ENCODE results near the gene CFAP91. TPM values are rescaled to one million over a fixed set of nuclear protein-coding genes. Genes with fewer than 3 reads are reported as not detected.

The CFAP91 gene
- total RNA-seq, 1 donor from 2014 or later: not detected

DNA sequence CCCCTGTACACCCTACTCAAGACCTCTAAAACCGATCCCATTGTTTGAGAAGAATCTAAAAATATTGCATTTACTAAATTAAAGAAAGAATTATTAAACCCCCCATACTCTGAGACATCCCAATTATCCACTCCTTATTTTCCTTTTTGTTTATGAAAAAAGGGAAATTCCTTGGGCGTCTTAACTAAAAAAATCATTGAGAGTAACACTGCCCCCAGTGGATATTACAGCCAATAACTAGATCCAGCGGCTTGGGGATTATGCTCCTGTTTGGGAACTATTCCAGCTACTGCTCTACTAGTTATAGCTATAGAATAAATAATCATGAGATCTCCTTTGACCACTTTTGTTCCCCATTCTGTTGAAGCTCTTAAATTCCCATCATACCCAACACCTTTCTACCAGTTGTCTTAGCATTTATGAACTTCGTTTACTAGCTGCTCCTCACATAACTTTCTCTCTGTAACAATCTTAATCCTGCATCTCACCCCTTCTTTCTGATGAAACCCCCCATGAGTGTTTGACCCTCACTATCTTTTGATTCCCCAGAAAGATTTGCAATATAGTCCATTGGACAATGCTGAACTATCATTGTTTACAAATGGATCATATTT is 12.7 kb upstream of the CFAP91 start:
- Mint-ChIP-seq H3K4me1 (ENCODE audit: low read depth) (no peaks in the 10 kb centered on the region), H3K9me3 (peaks cover 7% of the 10 kb centered on the region), H3K27me3 (ENCODE audit: insufficient read depth) (no peaks in the 10 kb centered on the region), H3K36me3 (ENCODE audit: low read depth) (no peaks in the 10 kb centered on the region), H3K4me3 (no peak overlapping the region), H3K27ac (no peak overlapping the region)
- no peak for DNase-seq (ENCODE audit: low spot score)
- intact Hi-C loops (cut with micrococcal nuclease): no loop called here

DNA sequence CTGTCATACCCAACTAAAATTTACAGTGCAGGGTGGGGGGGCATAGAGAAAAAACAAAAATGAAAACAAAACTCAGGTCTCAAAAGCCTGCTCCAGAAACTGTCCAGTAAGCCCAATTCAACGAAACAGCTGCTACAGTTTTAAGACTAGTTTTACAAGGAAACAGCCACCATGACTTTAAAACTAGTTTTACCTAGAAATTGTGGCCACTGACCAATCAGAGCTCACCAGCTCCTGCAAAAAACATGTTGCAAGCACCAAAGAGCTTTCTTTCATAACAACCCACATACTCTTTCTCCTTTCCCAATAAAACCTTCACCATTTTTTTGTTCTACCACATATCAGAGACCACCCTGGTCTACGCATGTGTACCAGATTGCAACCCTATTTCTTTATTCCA is 7.3 kb upstream of the CFAP91 start:
- Mint-ChIP-seq H3K27me3 (ENCODE audit: insufficient read depth) (no peaks in the 10 kb centered on the region), H3K4me1 (ENCODE audit: low read depth) (peaks cover 23% of the 10 kb centered on the region), H3K36me3 (ENCODE audit: low read depth) (peaks cover 1% of the 10 kb centered on the region), H3K27ac (no peak overlapping the region), H3K9me3 (no peaks in the 10 kb centered on the region), H3K4me3 (no peak overlapping the region)
- no peak for DNase-seq (ENCODE audit: low spot score)
- intact Hi-C loops (cut with micrococcal nuclease): no loop called here

DNA sequence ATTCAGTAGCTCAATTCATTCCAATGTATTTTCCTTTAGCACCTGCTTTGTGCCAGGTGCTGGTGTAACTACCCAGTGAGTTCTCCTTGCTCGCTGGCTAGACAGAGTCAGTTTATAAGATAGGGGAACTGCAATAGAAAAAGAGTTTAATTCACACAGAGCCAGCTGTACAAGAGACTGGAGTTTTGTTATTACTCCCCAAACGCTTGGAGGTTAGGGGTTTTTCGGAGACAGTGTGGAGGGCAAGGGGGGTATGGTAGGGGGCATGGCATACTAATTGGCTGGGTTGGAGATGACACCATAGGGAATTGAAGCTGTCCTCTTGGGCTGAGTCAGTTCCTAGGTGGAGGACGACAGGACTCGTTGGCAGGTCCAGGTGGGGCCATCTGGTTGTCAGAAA is 5.4 kb upstream of the CFAP91 start:
- intact Hi-C loops (cut with micrococcal nuclease): no loop called here
- Mint-ChIP-seq H3K27ac (no peak overlapping the region), H3K27me3 (ENCODE audit: insufficient read depth) (no peaks in the 10 kb centered on the region), H3K4me1 (ENCODE audit: low read depth) (peaks cover 42% of the 10 kb centered on the region), H3K4me3 (no peak overlapping the region), H3K9me3 (peaks cover 9% of the 10 kb centered on the region), H3K36me3 (ENCODE audit: low read depth) (peaks cover 7% of the 10 kb centered on the region)
- DNase-seq (ENCODE audit: low spot score): no peak

DNA sequence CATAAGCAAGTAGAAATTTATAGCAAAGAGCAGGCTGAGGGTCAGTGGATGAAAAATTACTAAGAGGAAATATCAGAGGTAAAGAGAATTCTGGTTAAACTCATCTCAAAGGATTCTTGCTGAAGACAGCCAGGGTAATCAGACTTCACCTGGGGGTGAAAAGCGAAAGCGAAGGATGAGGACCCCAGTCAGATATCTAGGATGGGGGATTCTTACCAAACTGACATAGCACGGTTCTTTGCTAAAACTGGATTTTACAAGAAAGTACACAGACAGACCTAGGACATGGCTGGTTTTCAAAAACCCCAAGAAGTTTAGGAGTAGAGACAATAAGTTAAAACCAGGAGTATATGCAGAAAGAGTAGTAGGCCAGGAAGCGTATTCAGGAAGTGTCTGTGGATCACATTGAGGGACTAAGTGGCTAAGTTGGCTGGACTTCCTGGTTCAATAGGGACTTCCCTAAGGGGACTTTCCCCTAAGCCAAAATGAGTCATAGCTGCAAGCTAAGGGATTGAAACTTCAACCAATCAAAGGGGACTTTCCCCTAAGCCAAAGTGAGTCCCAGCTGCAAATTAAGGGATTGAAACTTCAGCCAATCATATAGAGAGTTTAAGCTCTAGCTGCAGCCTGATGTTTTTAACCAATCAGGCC is 2.4 kb upstream of the CFAP91 start:
- peaks cover 9% of the 10 kb centered on the region for H3K9me3 Mint-ChIP-seq
- peaks cover 47% of the 10 kb centered on the region for H3K4me1 Mint-ChIP-seq (ENCODE audit: low read depth)
- DNase-seq (ENCODE audit: low spot score): peak; percentile 52
- peak overlapping the region; percentile 64 for H3K4me3 Mint-ChIP-seq
- peaks cover 7% of the 10 kb centered on the region for H3K36me3 Mint-ChIP-seq (ENCODE audit: low read depth)
- H3K27ac Mint-ChIP-seq: peak overlapping the region; percentile 87
- intact Hi-C loops (cut with micrococcal nuclease): loop anchor here (1.0 to 10.0 kb wide), 11 partner anchors 23 to 756 kb away; partner anchors contain the start of genes B4GALT4, COX17, GSK3B and LRRC58
- H3K27me3 Mint-ChIP-seq (ENCODE audit: insufficient read depth): peaks cover 15% of the 10 kb centered on the region

DNA sequence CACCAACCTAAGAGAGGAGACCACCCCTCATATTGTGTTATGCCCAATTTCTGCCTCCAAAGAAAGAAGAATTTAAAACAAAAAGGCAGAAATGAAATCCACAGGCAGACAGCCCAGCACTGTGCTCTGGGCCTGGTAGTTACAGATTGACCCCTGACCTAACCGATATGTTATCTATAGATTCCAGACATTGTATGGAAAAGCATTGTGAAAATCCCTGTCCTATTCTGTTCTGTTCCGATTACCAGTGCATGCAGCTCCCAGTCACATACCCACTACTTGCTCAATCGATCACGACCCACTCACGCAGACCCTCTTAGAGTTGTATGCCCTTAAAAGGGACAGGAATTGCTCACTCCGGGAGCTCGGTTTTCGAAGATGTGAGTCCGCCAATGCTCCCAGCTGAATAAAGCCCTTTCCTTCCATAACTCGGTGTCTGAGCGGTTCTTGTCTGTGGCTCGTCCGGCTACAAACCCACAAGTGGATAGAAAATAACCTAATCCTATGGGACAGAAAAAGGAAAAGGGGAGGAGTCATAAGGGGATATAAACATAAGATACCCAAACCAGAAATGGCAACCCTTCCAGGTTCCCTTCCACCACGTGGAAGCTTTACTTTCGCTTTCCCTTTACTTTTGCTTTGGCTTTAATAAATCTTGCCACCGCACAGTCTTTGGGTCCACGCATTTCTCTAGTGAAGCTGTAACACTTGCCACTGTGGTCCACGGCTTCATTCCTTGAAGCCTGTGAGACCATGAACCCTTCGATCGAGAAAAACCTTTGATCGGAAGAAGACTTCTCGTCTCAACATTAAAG is 1.7 kb upstream of the CFAP91 start:
- Mint-ChIP-seq H3K27me3 (ENCODE audit: insufficient read depth) (peaks cover 19% of the 10 kb centered on the region), H3K9me3 (peaks cover 9% of the 10 kb centered on the region), H3K27ac (peak overlapping the region; percentile 87), H3K36me3 (ENCODE audit: low read depth) (peaks cover 7% of the 10 kb centered on the region), H3K4me3 (peak overlapping the region; percentile 64), H3K4me1 (ENCODE audit: low read depth) (peaks cover 47% of the 10 kb centered on the region)
- intact Hi-C loops (cut with micrococcal nuclease): loop anchor here (1.0 to 10.0 kb wide), 11 partner anchors 24 to 756 kb away; partner anchors contain the start of genes B4GALT4, COX17, GSK3B and LRRC58
- DNase-seq (ENCODE audit: low spot score): no peak

DNA sequence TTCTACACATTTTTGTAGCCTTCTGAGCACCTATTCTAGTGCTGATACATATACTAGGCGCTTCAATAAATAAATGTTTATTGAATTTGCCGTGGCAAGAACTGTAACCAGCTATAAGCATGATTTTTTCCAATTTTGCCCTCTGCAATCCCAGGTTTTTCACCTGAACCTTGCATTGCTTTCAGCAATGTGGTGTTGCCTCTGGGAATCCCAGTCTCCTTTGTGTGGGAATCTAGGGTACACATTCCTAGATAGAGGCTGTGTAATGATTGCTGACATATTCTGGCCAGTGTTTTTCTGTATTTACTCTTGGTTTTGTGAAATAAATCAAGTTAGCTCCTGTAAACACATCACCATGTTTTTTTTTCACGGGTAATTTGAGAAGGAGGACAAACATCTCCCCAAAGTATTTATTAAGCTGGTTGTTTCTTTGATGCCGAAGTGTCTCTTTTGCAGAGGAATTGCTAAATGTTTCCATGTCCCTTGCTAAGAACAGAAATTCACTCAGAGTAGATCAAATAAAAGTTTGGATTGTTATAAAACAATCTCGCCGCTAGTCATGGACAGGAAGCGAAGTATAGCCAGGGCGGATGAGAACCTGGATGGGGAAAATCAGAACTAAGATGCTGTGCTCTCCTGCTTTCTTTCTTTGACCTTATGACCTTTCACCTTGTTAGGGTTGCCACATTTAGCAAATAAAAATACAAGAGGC is 1.2 kb downstream of the CFAP91 start:
- peak overlapping the region; percentile 67 for H3K4me3 Mint-ChIP-seq
- intact Hi-C loops (cut with micrococcal nuclease): loop anchor here (5.0 to 10.0 kb wide), 3 partner anchors 211 to 759 kb away; partner anchors contain the start of gene LRRC58
- H3K9me3 Mint-ChIP-seq: peaks cover 9% of the 10 kb centered on the region
- H3K4me1 Mint-ChIP-seq (ENCODE audit: low read depth): peaks cover 37% of the 10 kb centered on the region
- peaks cover 29% of the 10 kb centered on the region for H3K27me3 Mint-ChIP-seq (ENCODE audit: insufficient read depth)
- peaks cover 6% of the 10 kb centered on the region for H3K36me3 Mint-ChIP-seq (ENCODE audit: low read depth)
- DNase-seq (ENCODE audit: low spot score): no peak
- H3K27ac Mint-ChIP-seq: no peak overlapping the region

DNA sequence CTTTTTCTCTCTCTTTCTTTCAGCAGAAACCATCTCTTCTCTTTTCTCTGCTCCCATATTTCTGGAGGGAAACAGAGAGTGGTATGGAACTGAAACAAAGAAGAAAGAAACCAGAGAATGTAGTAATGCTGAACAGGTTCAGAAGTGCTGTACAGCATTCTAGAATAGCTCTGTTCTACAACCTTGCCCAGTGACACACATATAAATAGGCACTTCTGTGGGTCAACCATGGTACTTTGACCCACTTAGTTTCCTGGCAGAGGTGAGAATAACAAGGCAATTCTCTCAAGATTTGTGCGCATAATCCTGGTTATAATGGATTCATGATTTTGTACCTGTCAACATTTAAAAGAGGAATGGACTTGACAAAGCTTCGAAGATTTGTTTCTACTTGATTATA is 12.3 kb downstream of the CFAP91 start:
- Mint-ChIP-seq H3K4me3 (no peak overlapping the region), H3K36me3 (ENCODE audit: low read depth) (no peaks in the 10 kb centered on the region), H3K27me3 (ENCODE audit: insufficient read depth) (peaks cover 5% of the 10 kb centered on the region), H3K4me1 (ENCODE audit: low read depth) (no peaks in the 10 kb centered on the region), H3K9me3 (no peaks in the 10 kb centered on the region), H3K27ac (no peak overlapping the region)
- no peak for DNase-seq (ENCODE audit: low spot score)
- intact Hi-C loops (cut with micrococcal nuclease): no loop called here

DNA sequence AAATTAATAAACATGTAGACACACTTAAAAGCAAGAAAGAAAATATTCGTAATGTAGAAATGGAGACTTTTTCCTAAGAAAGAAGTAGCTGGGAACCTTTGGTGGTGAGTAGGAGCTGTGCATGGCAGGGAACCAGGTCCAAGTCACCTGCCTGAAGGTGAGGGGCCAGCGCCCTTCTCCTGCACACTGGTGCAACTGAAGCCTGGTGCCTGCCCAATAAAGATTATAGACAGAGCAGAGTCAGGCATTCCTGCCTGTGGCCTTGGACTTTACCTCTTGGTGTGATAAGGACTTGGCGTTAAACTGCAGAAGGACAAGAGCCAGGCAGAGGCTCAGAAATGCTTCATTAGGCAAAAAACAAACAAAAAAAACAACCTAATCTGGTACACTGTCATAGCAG is 14.2 kb downstream of the CFAP91 start:
- no peak for DNase-seq (ENCODE audit: low spot score)
- Mint-ChIP-seq H3K4me1 (ENCODE audit: low read depth) (no peaks in the 10 kb centered on the region), H3K4me3 (no peak overlapping the region), H3K36me3 (ENCODE audit: low read depth) (no peaks in the 10 kb centered on the region), H3K9me3 (no peaks in the 10 kb centered on the region), H3K27ac (no peak overlapping the region), H3K27me3 (ENCODE audit: insufficient read depth) (peaks cover 14% of the 10 kb centered on the region)
- intact Hi-C loops (cut with micrococcal nuclease): no loop called here

DNA sequence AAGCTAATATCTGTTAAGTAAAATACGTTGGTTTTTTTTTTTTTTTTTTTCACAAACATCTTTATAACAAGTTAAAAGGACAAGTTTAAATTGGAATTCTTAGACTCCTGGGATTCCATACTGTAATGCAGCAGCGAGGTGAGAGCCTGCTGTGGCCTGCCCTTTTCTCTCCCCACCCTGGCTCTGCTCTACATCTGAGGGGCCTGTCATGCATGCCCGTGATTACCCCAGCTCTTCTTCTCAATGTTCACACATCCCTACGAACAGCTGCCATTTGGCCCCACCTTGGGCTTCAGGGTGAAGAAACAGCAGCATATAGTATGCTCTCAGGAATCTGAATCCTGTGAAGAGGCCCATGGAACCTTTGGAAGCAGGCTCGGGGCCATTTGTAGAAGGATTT is 14.7 kb downstream of the CFAP91 start:
- DNase-seq (ENCODE audit: low spot score): no peak
- intact Hi-C loops (cut with micrococcal nuclease): no loop called here
- H3K27ac Mint-ChIP-seq: no peak overlapping the region

DNA sequence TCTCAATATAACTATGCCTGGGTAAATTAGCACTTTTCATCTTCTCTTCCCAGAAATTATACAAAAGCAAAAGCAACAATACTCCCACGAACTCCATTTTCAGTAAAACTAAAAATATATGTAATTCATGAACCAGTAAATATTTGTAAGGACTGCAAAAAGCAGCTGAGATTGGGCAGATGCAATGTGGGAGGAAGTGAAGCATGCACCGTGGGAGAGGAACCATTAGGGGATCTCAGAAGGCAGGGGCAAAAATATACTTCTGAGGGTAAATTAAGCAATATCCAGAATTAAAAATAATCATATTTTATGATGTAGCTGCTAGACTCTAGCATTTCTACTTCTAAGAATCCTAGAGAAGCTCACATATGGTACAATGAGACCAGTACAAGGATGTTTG is 20.2 kb downstream of the CFAP91 start:
- H3K4me3 Mint-ChIP-seq: no peak overlapping the region
- no peak for DNase-seq (ENCODE audit: low spot score)
- H3K4me1 Mint-ChIP-seq (ENCODE audit: low read depth): no peaks in the 10 kb centered on the region
- H3K27ac Mint-ChIP-seq: no peak overlapping the region
- H3K27me3 Mint-ChIP-seq (ENCODE audit: insufficient read depth): peaks cover 12% of the 10 kb centered on the region
- intact Hi-C loops (cut with micrococcal nuclease): no loop called here
- H3K9me3 Mint-ChIP-seq: no peaks in the 10 kb centered on the region
- no peaks in the 10 kb centered on the region for H3K36me3 Mint-ChIP-seq (ENCODE audit: low read depth)

More for the DNA sequence above, 14.7 kb downstream of the CFAP91 start:
- Mint-ChIP-seq H3K36me3 (ENCODE audit: low read depth) (no peaks in the 10 kb centered on the region), H3K4me1 (ENCODE audit: low read depth) (no peaks in the 10 kb centered on the region), H3K27me3 (ENCODE audit: insufficient read depth) (peaks cover 15% of the 10 kb centered on the region), H3K4me3 (no peak overlapping the region), H3K9me3 (no peaks in the 10 kb centered on the region)

DNA sequence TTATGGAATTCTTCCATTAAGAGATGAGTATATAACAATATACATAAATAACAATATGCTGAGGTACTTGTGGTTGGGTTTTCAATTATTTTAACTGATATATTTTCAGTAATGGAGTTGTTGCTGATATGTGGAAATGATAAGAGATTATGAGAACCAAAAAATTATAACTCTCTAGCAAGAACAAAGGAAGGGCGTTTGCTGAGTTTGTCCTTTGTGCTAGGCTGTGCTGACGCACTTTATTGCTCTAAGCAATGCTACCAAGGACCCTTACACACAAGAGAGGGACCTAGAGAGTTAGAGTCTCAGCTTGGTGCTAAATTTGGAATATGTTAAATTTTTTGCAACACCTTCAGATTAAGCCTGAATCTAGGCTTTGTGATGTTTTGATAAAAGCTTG is 24.1 kb downstream of the CFAP91 start:
- H3K9me3 Mint-ChIP-seq: no peaks in the 10 kb centered on the region
- no peak overlapping the region for H3K27ac Mint-ChIP-seq
- intact Hi-C loops (cut with micrococcal nuclease): no loop called here
- H3K4me1 Mint-ChIP-seq (ENCODE audit: low read depth): peaks cover 2% of the 10 kb centered on the region
- H3K27me3 Mint-ChIP-seq (ENCODE audit: insufficient read depth): peaks cover 8% of the 10 kb centered on the region
- no peak for DNase-seq (ENCODE audit: low spot score)
- H3K4me3 Mint-ChIP-seq: no peak overlapping the region
- no peaks in the 10 kb centered on the region for H3K36me3 Mint-ChIP-seq (ENCODE audit: low read depth)

DNA sequence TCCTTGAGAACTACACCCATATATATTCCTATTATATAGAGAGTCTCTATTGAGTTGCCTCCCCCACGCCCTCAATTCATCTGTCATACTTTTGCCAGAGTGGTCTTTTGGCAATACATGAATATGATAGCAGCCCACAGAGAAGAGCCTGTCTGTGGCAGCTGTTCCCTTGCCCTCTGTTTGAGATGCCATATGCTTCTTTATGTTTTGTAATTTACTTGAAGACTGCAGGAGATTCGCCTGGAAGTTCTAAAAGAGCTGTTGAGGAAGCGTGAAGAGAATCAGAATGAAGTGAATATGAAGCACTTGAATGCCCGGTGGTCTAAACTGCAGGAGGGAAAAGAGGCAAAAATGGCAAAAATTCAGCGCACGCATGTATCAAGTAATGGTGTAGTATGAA is 27.2 kb downstream of the CFAP91 start:
- Mint-ChIP-seq H3K9me3 (no peaks in the 10 kb centered on the region), H3K4me3 (no peak overlapping the region), H3K27me3 (ENCODE audit: insufficient read depth) (peaks cover 14% of the 10 kb centered on the region), H3K4me1 (ENCODE audit: low read depth) (peaks cover 4% of the 10 kb centered on the region), H3K27ac (no peak overlapping the region), H3K36me3 (ENCODE audit: low read depth) (no peaks in the 10 kb centered on the region)
- DNase-seq (ENCODE audit: low spot score): no peak
- intact Hi-C loops (cut with micrococcal nuclease): no loop called here

Data from activated T-helper 1 cell treated with anti-CD3 and anti-CD28 coated beads, Interleukin-12 subunit alpha, Interleukin-12 subunit beta, Interleukin-2, Interleukin-4 antibody, amounts not matched to agents 30 ng/mL and 10 ng/mL and 1 ng/mL, durations not matched to agents 14 hours and 24 hours and 36 hours (primary cell).